Gastroesophageal sphincter (tissue), 3 donors: Measurements from ENCODE around the gene MARCHF11.

ENCODE experiments used
- EP300 ChIP-seq: sonication (generic); formaldehyde crosslinking; IDR thresholded peaks from one replicate; pipeline ENCODE4 v1.6.1; 2017; ENCODE audit warnings: antibody characterized with exemption, mild to moderate bottlenecking
- TF ChIP-seq, protein P1 (sequence below), 4 experiments: fragments of 200-600 bp in 2 of 4; fragments of 450-650 bp in 2 of 4; sonication (generic) in 1 of 4; IDR thresholded peaks; one replicate each; pipeline ENCODE4 v1.5.1; 2017 to 2019; ENCODE audit warnings: antibody characterized with exemption in 4 of 4, mild to moderate bottlenecking in 2 of 4, moderate library complexity in 2 of 4

GRCh38 chr5:16159636-16160035 is 20.0 kb downstream of the MARCHF11 start:
- TF ChIP-seq EP300 = no peak
- TF ChIP-seq, protein P1, sequence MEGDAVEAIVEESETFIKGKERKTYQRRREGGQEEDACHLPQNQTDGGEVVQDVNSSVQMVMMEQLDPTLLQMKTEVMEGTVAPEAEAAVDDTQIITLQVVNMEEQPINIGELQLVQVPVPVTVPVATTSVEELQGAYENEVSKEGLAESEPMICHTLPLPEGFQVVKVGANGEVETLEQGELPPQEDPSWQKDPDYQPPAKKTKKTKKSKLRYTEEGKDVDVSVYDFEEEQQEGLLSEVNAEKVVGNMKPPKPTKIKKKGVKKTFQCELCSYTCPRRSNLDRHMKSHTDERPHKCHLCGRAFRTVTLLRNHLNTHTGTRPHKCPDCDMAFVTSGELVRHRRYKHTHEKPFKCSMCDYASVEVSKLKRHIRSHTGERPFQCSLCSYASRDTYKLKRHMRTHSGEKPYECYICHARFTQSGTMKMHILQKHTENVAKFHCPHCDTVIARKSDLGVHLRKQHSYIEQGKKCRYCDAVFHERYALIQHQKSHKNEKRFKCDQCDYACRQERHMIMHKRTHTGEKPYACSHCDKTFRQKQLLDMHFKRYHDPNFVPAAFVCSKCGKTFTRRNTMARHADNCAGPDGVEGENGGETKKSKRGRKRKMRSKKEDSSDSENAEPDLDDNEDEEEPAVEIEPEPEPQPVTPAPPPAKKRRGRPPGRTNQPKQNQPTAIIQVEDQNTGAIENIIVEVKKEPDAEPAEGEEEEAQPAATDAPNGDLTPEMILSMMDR (IDR thresholded peaks at IDR 0.05) = no peak
